HFFc6 (cell line): Measurements from ENCODE around the gene ZNF407. TPM values are rescaled to one million over a fixed set of nuclear protein-coding genes. Genes with fewer than 3 reads are reported as not detected.

Source experiments
- DNase-seq: peaks from one replicate; pipeline ENCODE4 v3.0.0-alpha.2; 2018
- H3K27ac Mint-ChIP-seq: 2 replicates; pipeline ENCODE4 v1.8.0; 2020; ENCODE audit warnings: mild to moderate bottlenecking, mixed read lengths
- H3K27me3 Mint-ChIP-seq: 2 replicates; pipeline ENCODE4 v1.8.0; 2021; ENCODE audit warnings: mild to moderate bottlenecking, moderate library complexity, mixed read lengths; ENCODE audit not compliant: insufficient read depth
- H3K36me3 Mint-ChIP-seq: 2 replicates; pipeline ENCODE4 v1.8.0; 2021; ENCODE audit warnings: low read depth, mixed read lengths
- H3K4me1 Mint-ChIP-seq: 2 replicates; pipeline ENCODE4 v1.8.0; 2020; ENCODE audit warnings: low read depth, mixed read lengths
- H3K4me3 Mint-ChIP-seq: 2 replicates; pipeline ENCODE4 v1.8.0; 2020; ENCODE audit warnings: mild to moderate bottlenecking, moderate library complexity, mixed read lengths
- H3K9me3 Mint-ChIP-seq: 2 replicates; pipeline ENCODE4 v1.8.0; 2020; ENCODE audit warnings: mild to moderate bottlenecking, mixed read lengths
- CTCF ChIP-seq: fragments of 200-600 bp; sonication (generic); IDR thresholded peaks from 2 replicates; pipeline ENCODE4 v1.5.0; 2021; ENCODE audit warnings: antibody characterized with exemption, mild to moderate bottlenecking
- total RNA-seq, 6 experiments: library from RNA; stranded (reverse); fragmentation: NEBNext Ultra II Directional; extraction: Animal tissue kit (Norgen Biotek cat#: 25700); gene quantifications; 2 replicates in 1 of 6; 3 replicates in 5 of 6; pipeline ENCODE4 v1.2.3, GENCODE V29; 2021

The ZNF407 gene
- total RNA-seq, 6 experiments from 2014 or later, result 7.9 to 9.7 (median 9.1) TPM

DNA sequence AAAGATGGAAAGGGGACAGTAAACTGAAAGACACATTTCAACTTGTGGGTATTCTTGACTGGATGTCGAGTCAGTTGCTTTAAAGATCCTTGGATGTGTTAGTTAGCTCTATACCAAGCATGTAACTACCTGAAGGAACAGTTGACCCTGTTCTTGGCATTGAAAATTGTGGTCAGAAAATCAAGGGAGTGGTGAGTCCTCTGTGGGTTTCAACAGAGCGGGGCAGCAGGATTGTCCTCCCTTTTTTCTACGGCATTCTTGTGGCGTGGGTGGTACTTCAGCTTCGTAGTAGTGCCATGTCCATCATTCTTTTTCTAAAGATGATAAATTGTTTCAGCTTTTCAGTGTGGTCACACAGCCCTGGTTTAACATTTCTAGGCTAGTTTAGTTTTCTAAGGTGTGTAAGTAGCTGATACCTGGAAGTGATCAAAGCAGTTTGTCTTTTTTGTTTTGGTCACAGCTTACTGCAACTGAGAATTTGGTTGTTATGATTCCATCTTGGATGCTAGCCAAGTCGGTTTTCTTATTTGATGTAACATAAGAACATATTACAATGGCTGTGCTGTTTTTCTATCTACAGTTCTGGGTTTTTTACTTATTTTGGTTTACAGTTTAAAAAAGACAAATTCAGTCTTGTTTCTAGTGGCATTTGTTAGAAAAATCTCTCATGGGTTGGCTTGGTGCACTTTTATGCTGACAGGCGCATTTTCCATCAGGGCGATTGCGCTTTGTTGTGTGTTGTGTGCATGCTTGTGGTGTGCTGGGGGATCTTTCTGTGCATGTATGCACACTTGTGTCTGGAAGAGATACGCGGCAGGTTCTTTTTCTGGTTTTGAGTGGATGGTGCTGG is 84.7 kb downstream of the ZNF407 start:
- H3K27me3 Mint-ChIP-seq, result no peaks in the 10 kb centered on the region
- peaks cover 18% of the 10 kb centered on the region for H3K4me1 Mint-ChIP-seq
- no peak overlapping the region for H3K4me3 Mint-ChIP-seq
- TF ChIP-seq CTCF, result no peak
- H3K27ac Mint-ChIP-seq, result no peak overlapping the region
- H3K36me3 Mint-ChIP-seq, result peaks cover 40% of the 10 kb centered on the region
- no peak for DNase-seq
- peaks cover 12% of the 10 kb centered on the region for H3K9me3 Mint-ChIP-seq

DNA sequence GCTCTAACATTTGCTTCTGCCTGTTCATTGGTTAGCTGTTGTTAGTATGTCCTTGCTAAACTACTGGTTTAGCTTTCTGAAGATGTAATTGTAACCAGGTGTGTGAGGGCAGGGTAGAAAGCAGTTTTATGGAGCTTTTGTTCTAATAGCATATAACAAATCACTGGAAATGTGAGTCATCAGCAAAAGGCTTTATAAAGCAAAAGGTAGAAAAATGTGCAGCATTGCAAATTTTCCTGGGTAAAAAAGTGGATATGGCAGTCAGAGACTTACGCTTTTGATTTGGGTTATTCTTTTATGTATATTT is 85.3 kb downstream of the ZNF407 start:
- H3K27me3 Mint-ChIP-seq, result no peaks in the 10 kb centered on the region
- peak; percentile 6 for DNase-seq
- H3K27ac Mint-ChIP-seq, result no peak overlapping the region

DNA sequence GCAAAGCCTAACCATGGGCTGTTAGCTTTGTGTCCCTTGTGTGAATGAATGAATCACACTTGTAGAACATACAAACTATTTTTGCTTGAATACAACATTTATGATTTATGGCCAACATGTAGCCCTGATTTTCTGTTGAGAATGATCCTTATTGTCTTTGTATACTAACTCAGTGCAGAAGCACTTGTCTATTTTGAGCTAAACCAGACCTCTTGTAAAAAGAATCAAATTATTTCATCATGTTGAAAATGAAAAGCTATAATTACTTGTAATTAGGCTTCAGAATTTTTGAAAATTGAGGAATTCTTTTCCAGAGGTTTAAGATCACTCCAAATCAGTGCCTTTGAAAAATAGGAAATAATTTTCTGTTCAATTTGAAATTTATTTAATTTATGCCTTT is 85.9 kb downstream of the ZNF407 start:
- Mint-ChIP-seq H3K36me3 (peaks cover 33% of the 10 kb centered on the region), H3K27ac (no peak overlapping the region), H3K9me3 (no peaks in the 10 kb centered on the region), H3K4me1 (peaks cover 25% of the 10 kb centered on the region), H3K27me3 (no peaks in the 10 kb centered on the region), H3K4me3 (no peak overlapping the region)
- no peak for DNase-seq
- TF ChIP-seq CTCF, result no peak

More for the DNA sequence above, 85.3 kb downstream of the ZNF407 start:
- H3K9me3 Mint-ChIP-seq, result peaks cover 6% of the 10 kb centered on the region; the same call in 1 of the 2 replicates
- H3K4me1 Mint-ChIP-seq, result peaks cover 19% of the 10 kb centered on the region
- no peak overlapping the region for H3K4me3 Mint-ChIP-seq
- H3K36me3 Mint-ChIP-seq, result peaks cover 34% of the 10 kb centered on the region
- TF ChIP-seq CTCF, result no peak

GRCh38 chr18:74689251-74689650 is 91.6 kb downstream of the ZNF407 start:
- DNase-seq, result peak; percentile 71
- H3K9me3 Mint-ChIP-seq, result no peaks in the 10 kb centered on the region
- peak overlapping the region; percentile 62 for H3K27ac Mint-ChIP-seq
- H3K27me3 Mint-ChIP-seq, result no peaks in the 10 kb centered on the region
- peaks cover 25% of the 10 kb centered on the region for H3K4me1 Mint-ChIP-seq
- H3K36me3 Mint-ChIP-seq, result peaks cover 30% of the 10 kb centered on the region
- peak overlapping the region; percentile 38; the same call in 1 of the 2 replicates for H3K4me3 Mint-ChIP-seq
- no peak for TF ChIP-seq CTCF

DNA sequence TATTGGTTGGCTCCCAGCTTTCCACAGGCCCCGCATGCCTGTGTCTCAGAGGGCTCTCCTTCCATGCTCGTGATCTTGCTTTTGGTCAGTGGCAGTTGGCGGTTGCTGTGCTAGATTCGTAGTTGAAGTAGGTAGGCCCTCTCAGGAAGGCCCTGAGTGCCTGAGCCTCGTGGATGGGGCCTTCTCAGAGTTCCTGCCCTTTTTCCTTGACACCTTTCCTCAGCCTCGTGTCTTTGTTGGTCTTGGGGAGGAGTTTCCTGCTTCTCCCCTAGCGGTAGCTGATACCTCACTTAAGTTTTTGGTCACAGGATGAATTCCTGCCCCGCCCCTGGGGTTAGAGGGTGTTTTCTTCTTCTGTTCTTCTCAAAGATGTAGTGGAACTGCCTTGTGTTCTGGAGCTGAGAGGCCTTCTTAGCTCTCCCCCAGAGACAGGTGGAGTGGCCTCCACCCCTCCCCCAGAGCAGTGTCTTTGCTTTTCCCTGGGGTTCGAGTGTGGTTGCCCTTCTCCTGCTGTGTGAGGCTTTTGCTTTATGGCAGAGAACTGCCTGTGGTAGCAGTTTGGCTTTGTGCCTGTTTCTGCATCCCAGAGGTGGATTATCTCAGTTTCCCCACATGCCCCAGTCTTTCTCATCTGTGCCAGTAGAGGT is 94.8 kb downstream of the ZNF407 start:
- peaks cover 25% of the 10 kb centered on the region for H3K4me1 Mint-ChIP-seq
- no peak overlapping the region for H3K4me3 Mint-ChIP-seq
- DNase-seq, result no peak
- no peaks in the 10 kb centered on the region for H3K9me3 Mint-ChIP-seq
- no peak overlapping the region for H3K27ac Mint-ChIP-seq
- TF ChIP-seq CTCF, result no peak
- peaks cover 11% of the 10 kb centered on the region; the same call in 1 of the 2 replicates for H3K36me3 Mint-ChIP-seq
- no peaks in the 10 kb centered on the region for H3K27me3 Mint-ChIP-seq
